HG02943 (cell line): ENCODE data around the gene ACMSD.
"Not testable (repeated sequence)": the region's sequence is repeated elsewhere in the genome, so short reads cannot be mapped to it uniquely, and the experiment has no call there.

Experiments used
- ATAC-seq: cut with Tn5 transposase; IDR thresholded peaks from one replicate; pipeline ENCODE4 v1.9.1; 2021; ENCODE audit warnings: mild to moderate bottlenecking, low read depth, moderate library complexity; ENCODE audit not compliant: unreplicated experiment

ACMSD gene

GRCh38 chr2:134900151-134900550, 61.7 kb downstream of the ACMSD start:
- ATAC-seq = no peak

DNA sequence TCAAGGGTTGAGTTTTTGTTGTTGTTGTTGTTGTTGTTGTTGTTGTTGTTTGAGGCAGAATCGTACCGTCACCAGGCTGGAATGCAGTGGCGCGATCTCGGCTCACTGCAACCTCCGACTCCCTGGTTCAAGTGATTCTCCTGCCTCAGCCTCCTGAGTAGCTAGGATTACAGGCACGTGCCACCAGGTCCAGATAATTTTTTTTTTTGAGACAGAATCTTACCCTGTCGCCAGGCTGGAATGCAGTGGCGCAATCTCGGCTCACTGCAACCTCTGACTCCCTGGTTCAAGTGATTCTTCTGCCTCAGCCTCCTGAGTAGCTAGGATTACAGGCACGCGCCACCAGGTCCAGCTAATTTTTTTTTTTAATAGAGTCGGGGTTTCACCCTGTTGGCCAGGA, 65.3 kb downstream of the ACMSD start:
- not testable (repeated sequence) for ATAC-seq

- no peak for ATAC-seq
Measured at GRCh38 chr2:134905168-134905567, 66.8 kb downstream of the ACMSD start.

DNA sequence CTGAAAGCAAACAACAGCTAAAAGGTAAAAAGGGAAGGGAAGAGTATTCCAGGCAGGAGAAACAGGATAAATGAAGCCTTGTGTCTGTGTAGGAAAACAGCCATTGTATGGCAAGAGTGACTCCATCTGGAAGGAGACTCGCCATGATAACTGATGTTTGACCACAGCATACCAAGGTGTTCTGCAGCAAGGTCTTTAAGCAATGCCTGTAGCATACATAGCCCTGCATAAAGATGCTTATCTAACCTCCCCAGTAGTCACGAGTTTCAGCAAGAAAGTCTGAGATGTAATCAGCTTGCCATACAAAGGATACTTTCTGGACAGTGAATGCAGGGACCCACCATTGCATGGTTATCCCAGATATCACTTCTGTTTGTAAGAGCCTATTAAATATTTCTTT, 68.3 kb downstream of the ACMSD start:
- ATAC-seq = no peak

DNA sequence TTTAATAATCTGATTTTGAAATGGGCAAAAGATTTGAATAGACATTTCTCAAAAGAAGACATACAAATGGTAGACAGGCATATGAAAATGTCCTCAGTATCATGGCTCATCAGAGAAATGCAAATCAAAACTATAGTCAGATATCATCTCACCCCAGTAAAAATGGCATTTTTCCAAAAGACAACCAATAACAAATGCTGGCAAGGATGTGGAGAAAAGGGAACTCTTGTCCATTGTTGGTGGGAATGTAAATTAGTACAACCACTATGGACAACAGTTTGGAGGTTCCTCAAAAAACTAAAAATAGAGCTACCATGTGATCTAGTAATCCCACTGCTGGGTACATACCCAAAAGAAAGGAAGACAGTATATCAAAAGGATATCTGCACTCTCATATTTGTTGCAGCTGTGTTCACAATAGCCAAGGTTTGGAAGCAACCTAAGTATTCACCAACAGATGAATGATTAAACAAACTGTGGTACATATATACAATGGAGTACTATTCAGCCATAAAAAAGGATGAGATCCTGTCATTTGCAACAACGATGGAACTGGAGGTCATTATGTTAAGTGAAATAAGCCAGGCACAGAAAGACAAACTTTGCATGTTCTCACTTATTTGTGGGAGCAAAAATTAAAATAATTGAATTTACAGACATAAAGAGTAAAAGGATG, 69.2 kb downstream of the ACMSD start:
- ATAC-seq = not testable (repeated sequence)

DNA sequence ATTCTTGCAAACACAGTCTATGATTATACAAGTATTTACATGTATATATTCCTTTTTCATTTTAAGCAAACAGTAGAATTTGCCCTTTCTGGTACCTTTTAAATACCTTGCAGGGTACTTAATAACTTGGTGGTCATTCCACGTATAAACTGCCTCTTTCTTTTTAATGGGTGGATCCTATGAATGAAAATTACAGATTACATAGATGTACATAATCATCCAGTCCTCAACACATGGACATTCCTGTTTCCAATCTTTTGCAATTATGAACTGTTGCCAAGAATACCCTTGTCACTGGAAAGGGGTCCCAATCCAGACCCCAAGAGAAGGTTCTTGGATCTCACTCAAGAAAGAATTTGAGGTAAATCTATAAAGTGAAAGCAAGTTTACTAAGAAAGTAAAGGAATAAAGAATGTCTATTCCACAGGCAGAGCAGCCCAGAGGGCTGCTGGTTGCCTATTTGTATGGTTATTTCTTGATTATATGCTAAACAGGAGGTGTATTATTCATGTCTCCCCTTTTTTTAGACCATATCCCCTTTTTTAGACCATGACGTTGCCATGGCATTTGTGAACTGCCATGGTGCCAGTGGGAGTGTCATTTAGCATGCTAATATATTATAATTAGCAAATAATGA, 72.5 kb downstream of the ACMSD start:
- no peak for ATAC-seq

GRCh38 chr2:134911400-134911785, 73.0 kb downstream of the ACMSD start:
- ATAC-seq = no peak

GRCh38 chr2:134912361-134912760, 73.9 kb downstream of the ACMSD start:
- no peak for ATAC-seq

- ATAC-seq = no peak
Measured at GRCh38 chr2:134917360-134917865, 79.0 kb downstream of the ACMSD start.

DNA sequence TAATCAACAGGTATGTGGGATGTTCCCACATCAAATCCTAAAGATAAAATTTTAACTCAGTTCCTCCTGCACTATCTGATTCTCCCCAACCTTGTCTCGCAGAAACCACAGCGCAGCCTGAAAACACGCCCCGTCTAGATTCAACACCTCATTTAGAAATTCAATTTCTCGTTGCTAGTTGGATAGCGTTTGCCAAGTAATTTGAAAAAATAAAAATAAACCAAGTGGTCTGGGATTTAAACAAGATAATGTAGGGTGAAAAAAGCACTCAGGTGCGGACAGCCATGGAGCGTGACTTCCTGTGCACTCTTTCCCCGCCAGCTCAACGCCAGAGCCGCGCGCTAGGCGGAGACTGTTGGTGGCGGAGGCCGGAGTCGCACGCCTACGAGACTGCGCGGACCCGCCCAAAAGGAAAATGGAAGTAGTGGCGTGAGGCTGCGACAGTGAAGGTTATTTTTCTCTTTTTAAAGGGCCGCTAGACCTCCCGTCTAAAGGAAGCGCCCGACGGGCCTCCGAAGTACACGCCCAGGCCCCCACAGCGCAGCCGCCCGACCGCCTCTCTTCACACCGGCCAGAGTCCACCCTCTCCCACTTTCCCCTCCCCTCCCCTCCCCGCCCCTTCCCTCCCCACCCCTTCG, 79.6 kb downstream of the ACMSD start:
- peak; percentile 75 for ATAC-seq

- peak; percentile 78 for ATAC-seq
Measured at GRCh38 chr2:134918526-134919340, 80.3 kb downstream of the ACMSD start, which contains the start of gene CCNT2. Gene CCNT2, plus strand, starts transcription at chr2:134918822. Its CDS starts 33 bp downstream, at chr2:134918855.

DNA sequence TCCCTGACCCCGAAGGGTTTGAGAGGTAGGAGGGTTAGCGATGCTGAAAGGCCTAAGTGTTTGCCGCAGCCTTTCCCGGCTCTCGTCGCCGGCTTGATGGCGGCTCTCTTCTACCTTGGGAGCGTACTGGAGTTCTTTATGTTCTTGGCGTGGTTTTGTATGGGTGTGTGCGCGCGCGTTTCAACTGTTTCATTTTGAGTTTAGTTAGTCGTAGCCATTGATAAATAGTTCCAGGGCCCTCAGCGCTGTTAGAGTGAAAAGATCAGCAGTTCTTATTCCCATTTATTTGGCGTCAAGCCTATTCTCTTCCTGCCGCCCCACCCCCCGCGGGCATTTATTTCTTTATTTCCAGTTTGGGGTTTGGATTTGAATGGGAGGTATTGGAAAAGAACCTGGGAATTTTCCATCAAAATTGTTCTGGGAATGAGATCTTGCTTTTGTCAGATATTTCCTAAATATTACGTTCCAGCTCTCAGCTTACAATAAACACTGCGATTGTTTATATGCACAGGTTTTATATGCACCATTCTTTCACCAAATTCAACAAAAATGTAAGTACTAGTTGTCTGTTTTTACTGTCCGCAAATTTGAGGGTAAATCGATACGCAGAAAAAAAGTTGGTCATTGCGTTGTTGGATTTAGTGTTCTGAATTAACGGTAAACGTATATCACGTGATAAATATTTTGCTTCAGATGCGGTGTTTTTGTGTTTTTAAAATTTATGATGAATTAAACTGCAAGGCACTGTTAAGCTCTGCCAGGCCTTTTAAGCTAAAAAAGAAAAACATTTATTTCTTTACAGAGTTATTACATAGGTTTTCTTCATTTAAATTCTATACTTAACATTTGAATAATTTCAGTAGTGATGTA, 81.2 kb downstream of the ACMSD start:
- no peak for ATAC-seq

DNA sequence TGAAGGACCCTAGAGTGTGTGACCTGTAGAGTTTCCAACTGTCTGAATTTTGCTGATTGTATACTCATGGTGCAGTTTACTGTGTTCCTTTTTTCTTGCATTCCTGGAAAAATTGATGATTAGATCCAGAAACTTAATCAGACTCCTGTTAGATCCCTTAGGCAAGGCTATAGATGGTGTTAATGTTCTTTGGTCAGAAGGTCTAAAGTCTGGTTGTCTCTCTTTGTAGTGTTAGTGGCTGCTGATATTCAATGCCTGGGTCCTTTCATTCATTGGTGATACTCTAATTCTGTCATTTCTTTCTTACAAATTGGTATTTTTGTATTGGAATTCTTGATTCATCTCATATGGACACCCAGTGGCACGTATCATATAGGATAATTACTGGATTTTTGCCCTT, 86.5 kb downstream of the ACMSD start:
- ATAC-seq = no peak

DNA sequence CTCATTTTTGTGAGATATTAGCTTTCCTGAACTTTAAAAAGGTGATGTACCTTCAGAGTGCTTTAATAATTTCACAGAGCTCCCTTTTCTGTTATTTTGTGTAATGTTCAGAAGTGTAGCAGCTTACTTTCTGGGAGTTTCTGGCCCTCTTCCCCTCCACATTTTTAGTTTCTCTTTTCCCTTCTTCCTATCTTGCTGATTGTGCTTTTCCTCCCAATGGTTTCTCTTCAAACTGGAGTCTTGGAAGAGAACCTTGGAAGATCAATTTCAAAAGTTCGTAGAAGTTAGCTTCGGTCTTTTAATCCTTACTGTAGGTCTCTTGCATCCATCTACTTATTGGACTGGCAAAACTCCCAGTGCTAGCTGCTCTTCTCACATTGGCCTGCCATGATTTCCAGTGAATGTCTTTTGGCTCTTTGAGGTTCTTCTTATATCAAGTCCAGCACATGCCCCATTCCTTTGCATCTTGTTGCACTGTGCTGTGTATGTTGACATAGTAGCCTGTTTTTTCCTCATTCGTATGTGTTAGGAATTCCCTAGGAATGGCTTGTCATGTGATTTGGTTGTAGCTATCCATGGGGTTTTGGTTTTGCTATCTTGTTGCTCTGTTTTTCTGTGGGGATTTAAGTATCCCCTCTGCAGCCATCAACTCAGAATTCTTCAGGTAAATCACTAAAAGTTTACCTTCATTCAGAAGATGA, 88.0 kb downstream of the ACMSD start:
- ATAC-seq = no peak

- ATAC-seq = no peak
Measured at GRCh38 chr2:134927195-134927594, 88.8 kb downstream of the ACMSD start.

DNA sequence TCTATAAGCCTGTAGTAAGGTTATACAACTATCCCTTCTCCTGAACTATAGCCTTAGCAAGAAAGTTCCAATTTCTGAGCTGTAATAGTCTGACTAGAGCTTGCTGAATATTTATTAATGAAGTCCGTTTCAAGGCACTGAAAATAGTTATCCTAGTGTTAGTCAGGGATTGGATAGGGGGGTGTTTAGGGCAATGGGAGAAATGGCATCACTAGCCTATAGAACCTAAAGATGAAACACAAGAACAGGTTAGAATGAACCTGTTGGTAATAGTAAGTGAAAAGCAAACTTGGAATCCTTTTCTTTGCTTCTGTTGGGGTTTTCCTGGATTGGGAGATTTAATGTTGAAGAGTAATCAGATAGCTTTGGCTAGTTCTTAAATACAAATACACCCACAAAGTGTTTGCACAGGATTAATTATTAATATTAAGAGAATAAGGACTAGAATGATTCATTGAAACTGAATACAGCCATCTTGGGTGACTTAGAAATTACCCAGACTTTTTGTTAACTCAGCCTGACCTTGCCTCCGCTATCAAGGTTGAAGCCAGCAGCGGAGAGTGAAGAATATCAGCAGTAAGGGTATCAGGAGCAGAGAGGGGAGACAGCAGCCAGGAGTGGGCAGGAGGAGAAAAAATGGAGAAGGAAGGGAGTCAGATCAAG, 94.6 kb downstream of the ACMSD start:
- ATAC-seq = no peak

DNA sequence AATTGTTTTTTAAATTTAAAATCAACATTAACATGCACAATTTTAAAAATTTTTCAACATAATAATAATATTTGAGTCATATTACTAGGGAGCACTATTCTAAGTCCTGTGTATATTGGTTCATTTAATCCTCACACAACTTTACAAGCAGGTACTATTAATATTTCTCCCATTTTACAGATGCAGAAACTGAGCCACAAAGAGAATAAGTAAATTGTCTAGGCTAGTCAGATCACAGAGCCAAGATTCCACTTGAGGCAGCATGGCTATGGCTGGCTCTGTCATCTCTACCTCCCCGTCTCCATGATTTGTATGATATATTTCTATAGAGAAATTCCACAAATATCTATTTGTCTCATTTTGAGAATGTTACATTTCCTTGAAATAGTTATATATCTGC, 95.3 kb downstream of the ACMSD start:
- ATAC-seq = no peak

DNA sequence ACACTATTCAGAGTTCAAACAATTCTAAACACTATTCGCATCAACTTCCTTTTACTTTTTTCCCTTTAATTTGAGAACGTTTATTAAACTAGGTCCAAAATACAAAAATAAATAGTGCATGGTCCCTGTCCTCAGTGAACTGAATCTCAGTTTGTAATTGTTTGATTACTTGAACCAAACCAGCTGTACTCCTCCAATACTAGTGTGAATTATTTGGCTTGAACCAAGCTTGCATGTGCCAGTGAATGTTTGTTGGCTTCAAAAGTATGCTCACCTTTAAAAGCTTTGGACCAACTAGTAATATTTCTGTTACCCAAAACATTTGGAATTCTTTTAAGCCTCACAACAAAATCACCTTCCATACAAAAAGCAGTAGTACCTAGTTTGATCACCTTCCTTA, 95.7 kb downstream of the ACMSD start:
- no peak for ATAC-seq

DNA sequence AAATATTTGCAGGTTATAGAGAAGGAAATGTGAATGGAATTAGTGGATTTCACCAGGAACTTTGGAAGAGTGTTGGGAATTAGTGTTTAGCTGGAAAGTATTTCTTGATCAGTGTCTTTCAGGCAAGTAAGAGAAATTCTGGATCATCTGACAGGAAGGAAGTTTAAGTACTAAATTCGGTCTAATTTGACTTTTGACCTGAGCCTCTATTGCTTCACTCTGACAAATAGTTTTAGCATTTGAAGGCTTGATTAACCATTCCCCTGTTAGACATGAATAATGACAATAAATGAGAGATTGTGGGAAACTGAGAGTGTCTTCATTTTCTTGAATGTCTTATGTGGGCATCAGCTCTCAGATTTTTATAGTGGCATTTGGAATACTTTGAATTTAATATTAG, 96.2 kb downstream of the ACMSD start:
- ATAC-seq = no peak
